ENCODE measurements around the gene LIPA. TPM values are rescaled to one million over a fixed set of nuclear protein-coding genes. Genes with fewer than 3 reads are reported as not detected.

The LIPA gene
- total RNA-seq, 4 donors from 2014 or later = 19.9 to 64.1 (median 28.8) TPM

DNA sequence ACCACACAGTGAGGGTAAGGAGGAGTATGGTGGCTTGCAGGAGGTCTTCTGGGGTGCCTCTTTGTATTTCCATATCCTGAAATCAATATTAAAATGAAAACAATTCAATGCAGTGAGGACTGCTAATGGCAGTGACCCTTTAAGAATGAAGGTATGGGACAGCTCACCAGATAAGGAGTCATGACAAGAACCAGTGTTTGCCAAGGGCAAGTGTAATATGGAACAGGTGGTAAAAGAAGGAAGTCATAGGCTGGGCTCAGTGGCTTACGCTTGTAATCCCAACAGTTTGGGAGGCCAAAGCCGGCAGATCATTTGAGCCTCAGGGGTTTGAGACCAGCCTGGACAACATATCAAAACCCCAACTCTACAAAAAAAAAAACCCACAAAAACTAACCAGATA is 20.0 kb upstream of the LIPA start:
- DNase-seq = no peak
- H3K4me3 ChIP-seq = no peak overlapping the region
- H3K4me1 ChIP-seq = peaks cover 3 to 21% (median 12%) of the 10 kb centered on the region in 3 donors
- H3K36me3 ChIP-seq = no peaks in the 10 kb centered on the region
- no peak overlapping the region for H3K27ac ChIP-seq
- H3K27me3 ChIP-seq = no peaks in the 10 kb centered on the region
- TF ChIP-seq, protein P1, sequence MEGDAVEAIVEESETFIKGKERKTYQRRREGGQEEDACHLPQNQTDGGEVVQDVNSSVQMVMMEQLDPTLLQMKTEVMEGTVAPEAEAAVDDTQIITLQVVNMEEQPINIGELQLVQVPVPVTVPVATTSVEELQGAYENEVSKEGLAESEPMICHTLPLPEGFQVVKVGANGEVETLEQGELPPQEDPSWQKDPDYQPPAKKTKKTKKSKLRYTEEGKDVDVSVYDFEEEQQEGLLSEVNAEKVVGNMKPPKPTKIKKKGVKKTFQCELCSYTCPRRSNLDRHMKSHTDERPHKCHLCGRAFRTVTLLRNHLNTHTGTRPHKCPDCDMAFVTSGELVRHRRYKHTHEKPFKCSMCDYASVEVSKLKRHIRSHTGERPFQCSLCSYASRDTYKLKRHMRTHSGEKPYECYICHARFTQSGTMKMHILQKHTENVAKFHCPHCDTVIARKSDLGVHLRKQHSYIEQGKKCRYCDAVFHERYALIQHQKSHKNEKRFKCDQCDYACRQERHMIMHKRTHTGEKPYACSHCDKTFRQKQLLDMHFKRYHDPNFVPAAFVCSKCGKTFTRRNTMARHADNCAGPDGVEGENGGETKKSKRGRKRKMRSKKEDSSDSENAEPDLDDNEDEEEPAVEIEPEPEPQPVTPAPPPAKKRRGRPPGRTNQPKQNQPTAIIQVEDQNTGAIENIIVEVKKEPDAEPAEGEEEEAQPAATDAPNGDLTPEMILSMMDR (IDR thresholded peaks at IDR 0.05) = no peak
- TF ChIP-seq POLR2A (IDR thresholded peaks at IDR 0.05) = no peak
- intact Hi-C loops (cut with DNase I) = no loop called here
- H3K9me3 ChIP-seq = no peaks in the 10 kb centered on the region
- WGBS, 2 donors = 87 to 92% methylated on average over 2 of the region's 2 CpGs

DNA sequence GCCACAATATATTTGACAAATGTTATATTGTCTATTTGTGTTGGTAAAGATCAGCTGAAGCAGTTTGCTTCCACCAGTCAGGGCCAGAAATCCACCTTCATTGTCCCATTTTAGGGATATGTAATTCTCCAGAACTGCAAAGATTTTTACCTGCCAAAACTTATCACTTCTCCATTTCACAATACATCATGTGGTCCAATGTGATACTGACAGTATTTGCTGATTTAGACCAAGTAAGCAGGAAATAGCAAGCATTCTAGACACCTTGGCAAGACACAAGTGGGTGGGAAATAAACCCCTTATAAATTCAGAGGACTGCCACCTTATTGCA is 18.5 kb upstream of the LIPA start:
- intact Hi-C loops (cut with DNase I) = no loop called here
- DNase-seq = no peak
- Histone ChIP-seq H3K27me3 (no peaks in the 10 kb centered on the region), H3K4me3 (no peak overlapping the region), H3K9me3 (no peaks in the 10 kb centered on the region), H3K27ac (no peak overlapping the region), H3K36me3 (no peaks in the 10 kb centered on the region), H3K4me1 (peaks cover under 1 to 7% (median 3%) of the 10 kb centered on the region in 3 donors)
- TF ChIP-seq, protein P1 (IDR thresholded peaks at IDR 0.05) = no peak
- TF ChIP-seq POLR2A (IDR thresholded peaks at IDR 0.05) = no peak

DNA sequence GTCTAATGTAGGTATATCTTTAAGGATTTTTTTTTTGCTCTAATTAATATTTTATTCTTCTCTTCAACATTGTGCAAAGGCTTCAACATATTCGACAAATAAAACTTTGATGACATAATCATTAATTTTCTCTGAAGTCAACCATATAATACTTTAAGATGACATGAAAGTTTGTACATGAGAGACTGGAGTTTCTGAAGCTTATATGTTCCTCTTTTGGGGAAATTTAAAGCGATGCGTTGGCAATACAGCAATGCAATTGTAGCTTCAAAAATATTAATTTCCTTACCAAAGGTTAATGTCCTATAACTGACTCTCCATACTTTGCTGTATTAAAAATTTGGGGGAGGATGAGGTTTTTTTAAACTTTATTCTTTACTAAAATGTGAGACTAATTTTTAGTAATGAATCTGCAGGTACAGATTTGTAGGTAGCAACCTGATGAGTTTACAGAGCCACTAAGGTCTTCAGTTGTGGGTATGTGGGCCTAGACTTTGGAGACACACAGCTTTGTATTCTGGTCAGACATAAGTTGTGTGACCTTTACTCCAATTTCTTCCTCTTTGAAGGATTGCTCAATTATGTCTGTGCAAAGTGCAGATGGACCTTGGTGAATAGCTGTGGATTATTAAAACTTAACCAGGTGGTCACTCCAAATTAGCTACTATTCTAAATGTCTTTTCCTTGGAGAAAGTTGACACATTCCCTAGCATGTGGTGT is 18.0 kb upstream of the LIPA start:
- H3K27ac ChIP-seq = no peak overlapping the region
- H3K9me3 ChIP-seq = no peaks in the 10 kb centered on the region
- intact Hi-C loops (cut with DNase I) = no loop called here
- no peak overlapping the region for H3K4me3 ChIP-seq
- no peak for DNase-seq
- TF ChIP-seq, protein P1 (IDR thresholded peaks at IDR 0.05) = no peak
- no peak for TF ChIP-seq POLR2A (IDR thresholded peaks at IDR 0.05)
- H3K4me1 ChIP-seq = peaks cover 0 to 2% (median 0%) of the 10 kb centered on the region in 3 donors
- no peaks in the 10 kb centered on the region for H3K27me3 ChIP-seq
- H3K36me3 ChIP-seq = no peaks in the 10 kb centered on the region
- 75 to 79% methylated on average over 3 of the region's 3 CpGs for WGBS, 2 donors

DNA sequence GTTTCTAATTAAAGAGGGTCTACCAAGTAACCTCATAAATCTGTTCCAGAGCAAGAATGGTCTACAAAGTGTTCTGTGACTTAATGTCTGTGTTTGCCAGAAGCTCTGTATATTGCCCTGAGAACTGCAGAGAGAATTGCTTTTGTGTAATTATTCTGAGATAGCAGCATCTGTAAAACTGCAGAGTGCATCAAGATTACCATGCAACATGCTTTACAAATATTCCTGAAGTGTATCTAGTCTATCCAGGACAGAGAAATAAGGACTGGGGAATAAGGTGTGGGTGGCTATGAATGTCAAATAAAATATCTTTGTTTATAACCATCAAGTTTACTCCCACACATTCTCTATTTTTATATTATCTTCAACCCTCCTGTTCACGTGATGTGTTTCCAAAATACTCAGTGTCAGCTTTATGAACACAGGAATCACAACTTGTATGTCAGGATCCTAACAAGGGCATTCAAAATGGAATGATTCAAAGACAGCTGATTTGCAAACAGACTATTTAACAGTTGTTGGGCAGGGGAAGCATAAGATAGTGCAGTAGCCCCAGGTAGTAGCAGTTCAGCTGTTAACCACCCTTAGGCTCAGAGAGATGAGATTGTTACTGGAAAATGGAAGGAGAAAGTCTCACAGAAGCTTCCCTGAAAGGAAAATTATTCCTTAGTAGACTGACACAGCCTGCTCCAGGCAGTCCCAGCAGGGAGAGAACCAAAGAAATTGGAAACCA is 15.3 kb upstream of the LIPA start:
- Histone ChIP-seq H3K27ac (no peak overlapping the region), H3K9me3 (no peaks in the 10 kb centered on the region), H3K27me3 (no peaks in the 10 kb centered on the region), H3K4me3 (no peak overlapping the region), H3K4me1 (peaks cover 0 to 10% (median 0%) of the 10 kb centered on the region in 3 donors), H3K36me3 (no peaks in the 10 kb centered on the region)
- no peak for DNase-seq
- WGBS, 2 donors = 71 to 75% methylated on average over 1 of the region's 1 CpG
- intact Hi-C loops (cut with DNase I) = no loop called here
- TF ChIP-seq, protein P1 (IDR thresholded peaks at IDR 0.05) = no peak
- no peak for TF ChIP-seq POLR2A (IDR thresholded peaks at IDR 0.05)

DNA sequence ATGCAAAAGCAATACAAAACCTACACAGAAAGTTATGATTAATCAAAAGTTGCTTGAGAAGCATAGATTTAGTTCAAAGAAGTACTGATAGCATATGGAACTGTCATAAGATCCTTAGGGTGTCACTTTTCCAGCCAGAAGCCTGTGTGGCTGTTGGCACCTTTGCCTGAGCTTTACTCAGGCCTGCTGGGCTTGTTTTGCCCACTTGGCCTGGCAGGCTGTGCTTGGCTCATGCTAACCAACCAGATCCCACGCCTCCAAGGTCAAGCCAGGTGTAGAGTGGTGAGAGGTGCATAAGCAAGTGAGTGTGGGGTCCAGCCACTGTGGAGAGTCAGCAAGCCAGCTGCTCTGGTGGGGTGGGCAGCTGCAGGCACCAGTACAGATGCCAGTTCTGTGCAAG is 12.0 kb upstream of the LIPA start:
- intact Hi-C loops (cut with DNase I) = no loop called here
- H3K27ac ChIP-seq = no peak overlapping the region
- no peak overlapping the region for H3K4me3 ChIP-seq
- no peaks in the 10 kb centered on the region for H3K27me3 ChIP-seq
- H3K9me3 ChIP-seq = no peaks in the 10 kb centered on the region
- TF ChIP-seq POLR2A (IDR thresholded peaks at IDR 0.05) = no peak
- TF ChIP-seq, protein P1 (IDR thresholded peaks at IDR 0.05) = no peak
- H3K4me1 ChIP-seq = peaks cover 0 to 16% (median 0%) of the 10 kb centered on the region in 3 donors
- WGBS, 2 donors = 80% methylated on average over 1 of the region's 1 CpG; no CpG with 5 or more reads in 1 of the 2 donors
- no peaks in the 10 kb centered on the region for H3K36me3 ChIP-seq
- no peak for DNase-seq
